Measurements from ENCODE around the gene DCANP1.
A peak's percentile ranks its signal among the peaks of the same experiment; 100 is the strongest.

Gene DCANP1

GRCh38 chr5:135457424-135458071, 10.4 kb upstream of the DCANP1 start:
- DNase-seq (ENCODE audit: low read depth in 2 of 3, low spot score in 2 of 3) = peak in 2 of 3 experiments; percentile 30 to 40

DNA sequence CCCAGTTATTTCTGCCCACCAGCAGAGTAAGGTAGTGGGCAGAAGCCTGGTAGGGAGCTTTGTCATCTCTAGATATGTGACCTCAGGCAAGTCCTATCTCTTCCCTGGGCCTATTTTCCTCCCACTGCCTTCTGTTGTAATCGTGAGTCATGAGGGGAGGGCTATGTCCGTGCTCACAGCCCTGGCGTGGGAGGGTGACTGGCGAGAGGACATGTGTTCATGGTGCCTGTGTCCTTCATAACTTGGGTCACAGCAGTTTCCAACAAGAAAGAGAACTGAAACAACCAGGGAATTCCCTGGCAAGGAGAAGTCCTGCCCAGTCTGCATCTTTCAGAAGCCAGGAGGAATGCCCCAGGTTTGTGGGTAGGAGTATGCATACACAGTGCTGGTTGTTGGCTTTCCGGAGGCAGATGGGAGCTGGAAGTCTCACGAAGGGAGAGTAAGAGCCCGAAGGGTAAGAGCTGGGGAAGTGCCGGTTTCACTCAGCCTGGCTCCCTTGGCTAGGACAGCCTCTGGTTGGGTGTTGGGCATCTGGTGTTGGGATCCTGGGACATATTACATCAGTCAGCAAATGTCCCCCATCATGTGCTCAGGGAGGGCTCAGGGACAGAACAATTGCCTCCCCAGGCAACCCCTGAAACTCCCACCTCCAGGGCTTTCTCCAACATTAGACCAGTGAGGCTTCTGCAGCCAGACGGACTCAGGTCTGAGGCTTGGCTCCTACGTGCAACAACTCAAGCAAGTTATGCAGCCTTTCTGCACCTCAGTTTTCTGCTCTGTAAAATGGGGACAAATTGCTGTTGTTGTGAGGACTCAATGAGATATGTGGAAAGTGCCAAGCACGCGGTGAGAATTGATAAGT, 9.3 kb upstream of the DCANP1 start:
- no peak for DNase-seq (ENCODE audit: low read depth in 2 of 3, low spot score in 2 of 3)

- DNase-seq (ENCODE audit: low read depth in 2 of 3, low spot score in 2 of 3) = no peak
Observed at GRCh38 chr5:135455876-135456237, 8.7 kb upstream of the DCANP1 start.

DNA sequence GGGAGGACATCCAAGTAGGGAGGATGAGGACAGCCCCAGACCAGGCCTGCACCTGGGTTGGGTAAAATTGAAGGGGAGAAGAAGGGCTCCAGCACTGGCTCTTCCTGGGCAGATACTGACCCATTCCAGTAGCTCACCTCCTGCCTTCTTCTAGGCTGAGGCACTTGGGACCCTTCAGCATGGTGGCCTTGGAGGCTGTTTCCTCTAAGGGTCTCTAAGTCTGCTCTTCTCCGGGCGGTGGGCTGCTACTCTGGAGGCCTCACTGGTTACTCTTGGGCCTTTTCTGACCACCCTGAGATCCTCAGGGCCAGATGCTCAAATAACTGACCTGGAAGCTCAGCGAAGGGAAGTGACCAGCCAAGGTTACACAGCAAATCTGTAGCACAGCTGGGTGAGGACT, 7.8 kb upstream of the DCANP1 start:
- no peak for DNase-seq (ENCODE audit: low read depth in 2 of 3, low spot score in 2 of 3)

DNA sequence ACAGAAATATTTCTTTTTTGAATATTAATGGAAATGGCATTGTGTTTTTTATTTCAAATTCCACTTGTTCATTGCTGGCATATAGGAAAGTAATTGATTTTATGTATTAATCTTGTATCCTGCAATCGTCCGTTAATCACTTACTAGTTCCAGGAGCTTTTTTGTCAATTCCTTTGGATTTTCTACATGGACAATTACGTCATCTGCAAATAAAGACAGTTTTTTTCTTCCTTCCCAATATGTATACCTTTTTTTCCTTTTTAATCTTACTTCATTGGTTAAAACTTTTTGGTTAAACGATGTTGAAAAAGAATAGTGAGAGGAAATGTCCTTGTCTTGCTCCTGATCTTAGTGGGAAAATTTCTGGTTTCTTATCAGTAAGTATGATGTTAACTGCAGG, 6.5 kb upstream of the DCANP1 start:
- DNase-seq (ENCODE audit: low read depth in 2 of 3, low spot score in 2 of 3) = no peak

DNA sequence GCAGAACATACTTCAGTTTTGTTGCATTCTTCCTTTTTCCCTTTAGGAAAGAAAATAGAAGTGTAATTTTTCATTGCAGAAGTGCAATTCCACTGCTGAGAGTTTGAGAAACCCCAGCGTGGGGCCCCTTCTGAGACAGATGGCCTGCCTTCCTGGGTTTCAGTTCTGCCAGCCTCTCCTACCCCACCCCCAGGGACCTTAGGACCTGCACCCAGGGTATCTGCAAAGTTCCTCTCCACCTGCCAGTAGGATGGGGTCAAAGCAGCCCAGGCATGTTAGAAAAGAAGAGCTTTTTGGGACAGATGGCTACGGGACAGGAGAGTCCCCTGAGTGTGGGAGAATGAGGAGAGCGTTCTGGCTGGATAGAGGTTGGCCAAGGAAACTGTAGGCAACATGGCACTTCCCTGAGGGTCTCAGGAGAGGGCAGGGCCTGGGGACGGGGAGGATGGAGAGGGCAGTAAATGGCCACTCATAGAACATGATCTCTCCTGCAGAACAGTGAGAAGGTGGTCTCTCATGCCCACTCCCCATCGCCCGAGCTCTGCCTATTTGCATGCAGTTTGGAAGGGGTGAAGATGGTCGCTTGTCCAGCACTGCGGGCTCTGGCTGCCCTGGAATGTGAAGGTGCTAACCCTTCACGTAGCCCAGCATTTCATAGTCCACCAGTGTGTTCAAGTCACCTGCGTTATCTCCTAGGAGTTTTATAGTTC, 5.3 kb upstream of the DCANP1 start, which contains the start of gene TIFAB:
Gene TIFAB, minus strand, starts transcription at position 31 of the 710 bp plus-strand sequence. CDS start 2,412 bp downstream, outside the sequence.
- DNase-seq (ENCODE audit: low read depth in 2 of 3, low spot score in 2 of 3) = no peak

- no peak for DNase-seq (ENCODE audit: low read depth in 2 of 3, low spot score in 2 of 3)
Observed at GRCh38 chr5:135451581-135452320, 4.6 kb upstream of the DCANP1 start.

GRCh38 chr5:135450952-135451351, 3.8 kb upstream of the DCANP1 start:
- no peak for DNase-seq (ENCODE audit: low read depth in 2 of 3, low spot score in 2 of 3)

GRCh38 chr5:135450336-135450735, 3.2 kb upstream of the DCANP1 start:
- no peak for DNase-seq (ENCODE audit: low read depth in 2 of 3, low spot score in 2 of 3)

- no peak for DNase-seq (ENCODE audit: low read depth in 2 of 3, low spot score in 2 of 3)
Observed at GRCh38 chr5:135449644-135450043, 2.5 kb upstream of the DCANP1 start.

- DNase-seq (ENCODE audit: low read depth in 2 of 3, low spot score in 2 of 3) = no peak
Observed at GRCh38 chr5:135448791-135449507, 1.8 kb upstream of the DCANP1 start.

- no peak for DNase-seq (ENCODE audit: low read depth in 2 of 3, low spot score in 2 of 3)
Observed at GRCh38 chr5:135448071-135448739, 1.1 kb upstream of the DCANP1 start.

GRCh38 chr5:135446615-135447014, 533 bp downstream of the DCANP1 start:
- no peak for DNase-seq (ENCODE audit: low read depth in 2 of 3, low spot score in 2 of 3)

- no peak for DNase-seq (ENCODE audit: low read depth in 2 of 3, low spot score in 2 of 3)
Observed at GRCh38 chr5:135446206-135446605, 942 bp downstream of the DCANP1 start.

DNA sequence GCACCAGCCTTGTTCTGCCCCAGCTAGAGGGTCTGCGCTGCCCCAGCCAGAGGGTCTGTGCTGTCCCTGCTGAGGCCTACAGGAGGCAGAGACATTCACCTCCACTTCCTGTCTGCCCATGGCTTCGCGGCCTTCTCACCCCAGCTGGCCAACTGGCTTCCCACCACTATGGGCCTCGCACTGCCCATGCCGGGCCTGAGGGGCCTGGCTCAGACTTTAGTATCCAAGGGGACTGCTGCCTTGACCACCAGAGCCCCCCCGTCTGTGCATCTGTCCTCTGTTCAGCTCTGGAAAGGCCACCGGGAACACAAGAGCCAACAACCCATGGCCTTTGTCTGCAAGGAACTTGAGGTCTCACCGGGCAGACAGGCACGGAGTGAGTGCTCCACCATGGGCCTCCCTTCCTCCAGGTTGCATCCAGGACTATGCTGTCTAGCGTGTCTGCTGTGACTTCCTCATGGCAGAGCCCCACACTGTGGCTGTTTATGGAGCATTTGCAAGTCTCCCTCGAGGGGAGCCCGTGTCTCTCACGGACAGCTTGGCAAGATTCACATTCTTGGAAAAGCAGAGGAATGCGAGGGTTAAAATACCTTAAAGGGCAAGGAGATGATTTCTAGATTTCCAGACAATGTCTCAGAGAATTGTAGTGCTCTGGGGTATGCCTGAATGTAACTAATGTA, 1.7 kb downstream of the DCANP1 start:
- no peak for DNase-seq (ENCODE audit: low read depth in 2 of 3, low spot score in 2 of 3)

- DNase-seq (ENCODE audit: low read depth in 2 of 3, low spot score in 2 of 3) = no peak
Observed at GRCh38 chr5:135444881-135445280, 2.3 kb downstream of the DCANP1 start.

DNA sequence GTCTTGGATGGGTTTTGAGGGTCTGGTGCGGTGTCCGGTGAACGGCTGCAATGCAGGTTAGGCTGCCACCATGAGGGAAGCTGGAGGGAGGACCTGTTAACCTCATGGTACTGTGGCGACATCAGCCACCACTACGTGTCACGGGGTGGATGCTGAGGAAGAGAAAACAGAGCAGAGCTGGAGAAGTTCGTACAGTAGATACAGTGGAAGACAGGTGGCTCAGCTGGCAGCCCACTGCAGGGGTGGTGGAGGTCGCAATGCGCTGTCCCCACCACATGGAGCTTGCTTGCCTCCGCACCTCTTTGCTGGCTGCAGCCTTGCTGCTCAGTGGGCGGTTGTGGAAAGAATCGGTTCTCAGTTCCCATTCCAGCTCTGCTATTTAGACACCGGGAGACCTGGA, 2.8 kb downstream of the DCANP1 start:
- DNase-seq (ENCODE audit: low read depth in 2 of 3, low spot score in 2 of 3) = no peak

DNA sequence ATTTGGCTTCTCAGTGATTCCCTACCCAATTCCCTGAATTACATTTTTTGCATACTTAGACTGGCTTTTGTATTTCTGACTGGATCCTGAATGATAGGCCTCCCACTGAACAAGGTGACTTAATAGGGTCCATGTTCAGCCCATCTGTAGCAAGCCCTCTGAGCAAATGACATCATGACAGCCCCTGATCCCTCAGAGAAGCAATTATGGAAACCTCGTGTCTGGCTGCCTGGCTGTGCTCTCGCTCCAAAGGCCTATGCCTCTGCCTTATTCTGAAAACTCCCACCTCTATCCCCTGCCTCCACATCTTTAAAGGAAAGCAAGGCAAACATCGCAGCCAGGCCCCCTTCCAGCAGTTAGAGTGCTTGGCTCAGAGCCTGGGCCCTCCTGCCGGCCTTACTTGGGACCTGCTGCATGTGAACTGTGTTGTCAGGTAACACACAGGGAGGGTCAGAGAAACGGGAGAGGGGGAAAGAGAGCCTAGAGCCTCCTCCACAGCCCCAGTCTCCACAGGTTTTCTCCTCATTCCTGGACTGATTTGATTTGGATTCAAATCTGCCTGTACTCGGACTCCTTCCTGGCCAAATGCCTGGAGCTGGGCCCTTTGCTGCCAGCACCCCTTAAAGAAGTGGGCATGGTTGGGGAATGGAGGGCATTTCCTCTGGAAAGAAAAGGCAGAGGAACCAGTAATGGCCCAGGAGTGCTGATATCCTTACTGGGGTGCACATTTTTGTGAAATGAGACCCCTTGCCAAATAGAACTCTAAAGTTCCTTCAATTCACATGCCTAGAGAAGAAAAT, 3.8 kb downstream of the DCANP1 start:
- DNase-seq (ENCODE audit: low read depth in 2 of 3, low spot score in 2 of 3) = no peak
